Esophagus muscularis mucosa (tissue), 4 donors: ENCODE results near the gene SKA2.

Experiments used
- EP300 ChIP-seq: sonication (generic); formaldehyde crosslinking; IDR thresholded peaks from one replicate; pipeline ENCODE4 v1.6.1; 2017; ENCODE audit warnings: antibody characterized with exemption
- POLR2A ChIP-seq: fragments of 450-650 bp; IDR thresholded peaks from one replicate; pipeline ENCODE4 v1.6.1; 2017; ENCODE audit warnings: antibody characterized with exemption, moderate library complexity, mild to moderate bottlenecking, low read depth
- POLR2AphosphoS5 ChIP-seq, 2 donors: sonication (generic); formaldehyde crosslinking; IDR thresholded peaks; one replicate each; pipeline ENCODE4 v1.6.1; 2017; ENCODE audit warnings: antibody characterized with exemption in 2 of 2
- TF ChIP-seq, protein P1 (sequence below), 3 experiments: fragments of 200-600 bp in 2 of 3; fragments of 450-650 bp in 1 of 3; sonication (generic) in 2 of 3; IDR thresholded peaks; one replicate each; pipeline ENCODE4 v1.5.1; 2017 to 2019; ENCODE audit warnings: antibody characterized with exemption in 3 of 3, mild to moderate bottlenecking in 2 of 3, moderate library complexity in 1 of 3

- TF ChIP-seq, protein P1, sequence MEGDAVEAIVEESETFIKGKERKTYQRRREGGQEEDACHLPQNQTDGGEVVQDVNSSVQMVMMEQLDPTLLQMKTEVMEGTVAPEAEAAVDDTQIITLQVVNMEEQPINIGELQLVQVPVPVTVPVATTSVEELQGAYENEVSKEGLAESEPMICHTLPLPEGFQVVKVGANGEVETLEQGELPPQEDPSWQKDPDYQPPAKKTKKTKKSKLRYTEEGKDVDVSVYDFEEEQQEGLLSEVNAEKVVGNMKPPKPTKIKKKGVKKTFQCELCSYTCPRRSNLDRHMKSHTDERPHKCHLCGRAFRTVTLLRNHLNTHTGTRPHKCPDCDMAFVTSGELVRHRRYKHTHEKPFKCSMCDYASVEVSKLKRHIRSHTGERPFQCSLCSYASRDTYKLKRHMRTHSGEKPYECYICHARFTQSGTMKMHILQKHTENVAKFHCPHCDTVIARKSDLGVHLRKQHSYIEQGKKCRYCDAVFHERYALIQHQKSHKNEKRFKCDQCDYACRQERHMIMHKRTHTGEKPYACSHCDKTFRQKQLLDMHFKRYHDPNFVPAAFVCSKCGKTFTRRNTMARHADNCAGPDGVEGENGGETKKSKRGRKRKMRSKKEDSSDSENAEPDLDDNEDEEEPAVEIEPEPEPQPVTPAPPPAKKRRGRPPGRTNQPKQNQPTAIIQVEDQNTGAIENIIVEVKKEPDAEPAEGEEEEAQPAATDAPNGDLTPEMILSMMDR (IDR thresholded peaks at IDR 0.05): no peak
- TF ChIP-seq POLR2A (no peak), EP300 (no peak), POLR2AphosphoS5 (IDR thresholded peaks at IDR 0.05) (no peak)
These were observed 6.5 kb upstream of the SKA2 start for GRCh38 chr17:59161477-59161876.
